Tibial nerve (tissue), 3 donors: Measurements from ENCODE around the gene MAMDC4.

Experiments
- EP300 ChIP-seq, 2 donors: sonication (generic); formaldehyde crosslinking; IDR thresholded peaks; one replicate each; pipeline ENCODE4 v1.6.1; 2017; ENCODE audit warnings: antibody characterized with exemption in 2 of 2, mild to moderate bottlenecking in 1 of 2
- POLR2A ChIP-seq, 2 donors: fragments of 450-650 bp; IDR thresholded peaks; one replicate each; pipeline ENCODE4 v1.6.1; 2017; ENCODE audit warnings: antibody characterized with exemption in 2 of 2, mild to moderate bottlenecking in 2 of 2, moderate library complexity in 2 of 2

DNA sequence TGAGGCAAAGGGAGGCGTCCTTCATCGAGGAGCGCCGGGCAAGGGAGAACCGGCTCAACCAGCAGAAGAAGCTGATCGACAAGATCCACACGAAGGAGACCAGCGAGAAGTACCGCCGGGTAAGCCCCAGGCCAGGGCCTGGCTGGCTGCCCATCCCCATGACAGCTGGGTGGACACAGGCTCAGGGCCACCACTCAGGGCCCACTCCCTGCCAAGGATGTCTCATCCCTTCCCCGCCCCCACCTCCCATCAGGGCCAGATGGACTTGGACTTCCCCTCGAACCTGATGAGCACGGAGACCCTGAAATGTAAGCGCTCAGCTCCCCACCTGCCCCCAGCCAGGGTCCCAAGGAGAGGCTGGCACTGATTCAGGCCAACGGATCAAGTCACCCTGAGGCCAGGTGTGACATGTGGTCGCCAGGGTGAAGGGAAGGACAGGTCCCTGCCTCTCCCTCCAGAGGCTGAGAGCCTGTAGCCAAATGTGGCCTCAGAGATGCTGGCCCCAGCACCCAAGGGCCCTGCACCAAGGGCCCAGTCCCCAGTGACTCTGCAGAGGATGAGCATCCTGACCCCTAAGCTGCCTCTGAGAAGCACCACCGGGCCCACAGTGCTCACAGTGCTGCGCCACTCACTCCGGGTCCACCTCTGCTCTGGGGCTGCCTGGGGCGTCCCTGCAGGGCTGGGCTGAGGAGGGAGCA is 47.5 kb upstream of the MAMDC4 start:
- TF ChIP-seq POLR2A (IDR thresholded peaks at IDR 0.05) (no peak), EP300 (IDR thresholded peaks at IDR 0.05) (no peak)
